ENCODE measurements around the gene DUSP2.

Gene DUSP2

DNA sequence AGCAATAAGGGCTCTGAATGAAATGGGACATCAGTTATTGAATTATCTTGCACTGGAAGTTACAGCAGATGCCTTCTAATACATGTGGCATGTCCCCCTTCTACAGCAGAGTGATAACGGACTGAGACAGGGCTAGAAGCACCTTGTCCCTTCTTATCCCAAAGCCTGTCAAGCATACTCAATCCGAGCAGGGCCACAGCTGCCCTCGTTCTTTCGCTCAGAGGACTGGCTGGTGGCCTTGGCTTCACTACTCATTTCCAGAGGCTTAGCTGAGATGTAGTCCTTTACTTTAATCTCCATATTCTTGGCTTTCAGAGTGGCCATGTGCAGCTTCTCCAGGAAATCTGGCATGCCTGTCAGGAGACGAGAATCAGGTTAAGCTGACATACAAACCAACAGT is 41.3 kb upstream of the DUSP2 start:
- H4K8ac ChIP-seq (ENCODE audit: low read length): no peak overlapping the region
- no peaks in the 10 kb centered on the region for H3K9me3 ChIP-seq (ENCODE audit: control insufficient read depth, low read length)
- 95% methylated on average over 4 of the region's 5 CpGs for WGBS
- no peak overlapping the region for H4K91ac ChIP-seq (ENCODE audit: low read length)
- H3K4me1 ChIP-seq (ENCODE audit: control insufficient read depth, insufficient read depth, low read depth, low read length): peaks cover 3% of the 10 kb centered on the region
- no peak overlapping the region for H2BK120ac ChIP-seq (ENCODE audit: low read depth, low read length)
- H3K27me3 ChIP-seq (ENCODE audit: control insufficient read depth in 1 of 2, insufficient read depth in 1 of 2, low read length in 2 of 2): no peaks in the 10 kb centered on the region
- H3K9ac ChIP-seq (ENCODE audit: low read length): no peak overlapping the region
- no peak overlapping the region for H3K23ac ChIP-seq (ENCODE audit: low read length in 2 of 2)
- no peak for DNase-seq
- H3K27ac ChIP-seq (ENCODE audit: low read length, poor library complexity, severe bottlenecking): no peak overlapping the region
- no peak overlapping the region for H2BK15ac ChIP-seq (ENCODE audit: low read depth, poor library complexity, severe bottlenecking)
- H3K18ac ChIP-seq (ENCODE audit: low read depth in 1 of 2, low read length in 2 of 2): no peak overlapping the region
- peaks cover 52 to 66% of the 10 kb centered on the region in 2 experiments for H3K36me3 ChIP-seq (ENCODE audit: control insufficient read depth in 1 of 2, insufficient read depth in 2 of 2, low read depth in 1 of 2, low read length in 2 of 2)
- no peak overlapping the region for H2BK12ac ChIP-seq (ENCODE audit: low read length in 2 of 2)
- no peak overlapping the region for H2AFZ ChIP-seq (ENCODE audit: low read depth, low read length)
- H2AK5ac ChIP-seq (ENCODE audit: low read length, severe bottlenecking): no peak overlapping the region
- H3K4ac ChIP-seq (ENCODE audit: low read depth in 1 of 2, low read length in 2 of 2): no peak overlapping the region
- H3K79me1 ChIP-seq (replicated peaks; ENCODE audit: low read length, poor library complexity, severe bottlenecking): peaks cover 19% of the 10 kb centered on the region
- H2BK5ac ChIP-seq (ENCODE audit: low read depth, low read length, poor library complexity, severe bottlenecking): no peak overlapping the region
- H3K4me3 ChIP-seq (ENCODE audit: insufficient read depth in 1 of 2, low read depth in 1 of 2, low read length in 2 of 2): no peak overlapping the region
- no peak overlapping the region for H3K14ac ChIP-seq (ENCODE audit: low read length in 2 of 2)
- H3K4me2 ChIP-seq (ENCODE audit: low read length, poor library complexity, severe bottlenecking): no peak overlapping the region

DNA sequence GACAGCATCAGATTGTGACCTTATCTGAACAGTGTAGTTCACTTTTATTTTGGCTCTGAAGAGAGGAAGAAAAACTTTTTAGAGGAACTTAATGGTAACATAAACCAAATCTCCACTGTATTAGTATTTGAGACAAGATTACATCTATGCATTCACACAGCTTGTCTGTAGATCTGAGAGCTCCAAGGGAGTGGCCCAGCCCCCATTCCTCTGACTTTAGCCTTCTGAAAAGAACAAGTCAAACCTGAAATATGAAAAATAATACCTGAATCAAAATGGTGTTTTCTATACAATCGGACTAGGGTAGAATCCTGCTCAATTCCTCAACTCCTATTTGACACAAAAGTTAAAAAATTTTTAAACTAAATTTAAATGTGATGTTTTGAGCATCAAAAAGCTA is 40.3 kb upstream of the DUSP2 start:
- H3K27ac ChIP-seq (ENCODE audit: low read length, poor library complexity, severe bottlenecking): no peak overlapping the region
- H4K8ac ChIP-seq (ENCODE audit: low read length): no peak overlapping the region
- no peak overlapping the region for H3K18ac ChIP-seq (ENCODE audit: low read depth in 1 of 2, low read length in 2 of 2)
- no peak overlapping the region for H2BK5ac ChIP-seq (ENCODE audit: low read depth, low read length, poor library complexity, severe bottlenecking)
- no peak overlapping the region for H3K23ac ChIP-seq (ENCODE audit: low read length in 2 of 2)
- H3K36me3 ChIP-seq (ENCODE audit: control insufficient read depth in 1 of 2, insufficient read depth in 2 of 2, low read depth in 1 of 2, low read length in 2 of 2): peaks cover 48 to 55% of the 10 kb centered on the region in 2 experiments
- no peak overlapping the region for H2BK15ac ChIP-seq (ENCODE audit: low read depth, poor library complexity, severe bottlenecking)
- peaks cover 3% of the 10 kb centered on the region for H3K4me1 ChIP-seq (ENCODE audit: control insufficient read depth, insufficient read depth, low read depth, low read length)
- H2AFZ ChIP-seq (ENCODE audit: low read depth, low read length): no peak overlapping the region
- H3K14ac ChIP-seq (ENCODE audit: low read length in 2 of 2): no peak overlapping the region
- H2AK5ac ChIP-seq (ENCODE audit: low read length, severe bottlenecking): no peak overlapping the region
- DNase-seq: no peak
- no peaks in the 10 kb centered on the region for H3K9me3 ChIP-seq (ENCODE audit: control insufficient read depth, low read length)
- H4K91ac ChIP-seq (ENCODE audit: low read length): no peak overlapping the region
- WGBS: no CpG with 5 or more reads among the region's 1 CpG
- no peak overlapping the region for H2BK120ac ChIP-seq (ENCODE audit: low read depth, low read length)
- no peak overlapping the region for H3K4me3 ChIP-seq (ENCODE audit: insufficient read depth in 1 of 2, low read depth in 1 of 2, low read length in 2 of 2)
- no peak overlapping the region for H3K9ac ChIP-seq (ENCODE audit: low read length)
- H3K27me3 ChIP-seq (ENCODE audit: control insufficient read depth in 1 of 2, insufficient read depth in 1 of 2, low read length in 2 of 2): no peaks in the 10 kb centered on the region
- H3K4ac ChIP-seq (ENCODE audit: low read depth in 1 of 2, low read length in 2 of 2): no peak overlapping the region
- no peak overlapping the region for H3K4me2 ChIP-seq (ENCODE audit: low read length, poor library complexity, severe bottlenecking)
- H3K79me1 ChIP-seq (replicated peaks; ENCODE audit: low read length, poor library complexity, severe bottlenecking): peaks cover 15% of the 10 kb centered on the region
- no peak overlapping the region for H2BK12ac ChIP-seq (ENCODE audit: low read length in 2 of 2)

DNA sequence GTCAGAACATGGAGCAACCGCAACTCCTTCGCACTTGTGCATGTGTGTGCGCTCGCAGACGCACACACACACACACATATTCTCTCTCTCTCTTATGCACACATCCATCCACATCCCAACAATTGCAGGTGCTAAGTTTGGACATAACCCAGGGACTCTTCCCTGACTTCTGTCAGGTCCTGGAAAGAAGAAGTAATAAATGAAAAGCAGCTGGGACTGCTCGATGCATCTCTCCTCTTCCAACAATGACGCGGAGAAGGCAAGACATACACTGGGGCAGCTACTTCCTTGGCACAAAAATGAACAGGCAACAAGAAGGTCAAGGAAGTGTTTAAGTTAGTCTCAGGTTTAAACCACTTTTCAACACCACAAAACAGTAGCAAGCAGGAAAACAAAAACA is 39.7 kb upstream of the DUSP2 start:
- Histone ChIP-seq H3K9ac (ENCODE audit: low read length) (no peak overlapping the region), H3K18ac (ENCODE audit: low read depth in 1 of 2, low read length in 2 of 2) (no peak overlapping the region), H3K4me1 (ENCODE audit: control insufficient read depth, insufficient read depth, low read depth, low read length) (peaks cover 3% of the 10 kb centered on the region), H3K23ac (ENCODE audit: low read length in 2 of 2) (no peak overlapping the region), H3K9me3 (ENCODE audit: control insufficient read depth, low read length) (no peaks in the 10 kb centered on the region), H3K14ac (ENCODE audit: low read length in 2 of 2) (no peak overlapping the region), H2AK5ac (ENCODE audit: low read length, severe bottlenecking) (no peak overlapping the region), H2AFZ (ENCODE audit: low read depth, low read length) (no peak overlapping the region), H3K27me3 (ENCODE audit: control insufficient read depth in 1 of 2, insufficient read depth in 1 of 2, low read length in 2 of 2) (no peaks in the 10 kb centered on the region), H4K8ac (ENCODE audit: low read length) (no peak overlapping the region), H3K79me1 (replicated peaks; ENCODE audit: low read length, poor library complexity, severe bottlenecking) (peaks cover 14% of the 10 kb centered on the region), H2BK15ac (ENCODE audit: low read depth, poor library complexity, severe bottlenecking) (no peak overlapping the region), H3K36me3 (ENCODE audit: control insufficient read depth in 1 of 2, insufficient read depth in 2 of 2, low read depth in 1 of 2, low read length in 2 of 2) (peaks cover 44 to 50% of the 10 kb centered on the region in 2 experiments), H2BK5ac (ENCODE audit: low read depth, low read length, poor library complexity, severe bottlenecking) (no peak overlapping the region), H2BK120ac (ENCODE audit: low read depth, low read length) (no peak overlapping the region), H4K91ac (ENCODE audit: low read length) (no peak overlapping the region), H3K4me2 (ENCODE audit: low read length, poor library complexity, severe bottlenecking) (no peak overlapping the region), H3K4me3 (ENCODE audit: insufficient read depth in 1 of 2, low read depth in 1 of 2, low read length in 2 of 2) (no peak overlapping the region), H3K27ac (ENCODE audit: low read length, poor library complexity, severe bottlenecking) (no peak overlapping the region), H3K4ac (ENCODE audit: low read depth in 1 of 2, low read length in 2 of 2) (no peak overlapping the region), H2BK12ac (ENCODE audit: low read length in 2 of 2) (no peak overlapping the region)
- no peak for DNase-seq
- WGBS: 94% methylated on average over 6 of the region's 8 CpGs

DNA sequence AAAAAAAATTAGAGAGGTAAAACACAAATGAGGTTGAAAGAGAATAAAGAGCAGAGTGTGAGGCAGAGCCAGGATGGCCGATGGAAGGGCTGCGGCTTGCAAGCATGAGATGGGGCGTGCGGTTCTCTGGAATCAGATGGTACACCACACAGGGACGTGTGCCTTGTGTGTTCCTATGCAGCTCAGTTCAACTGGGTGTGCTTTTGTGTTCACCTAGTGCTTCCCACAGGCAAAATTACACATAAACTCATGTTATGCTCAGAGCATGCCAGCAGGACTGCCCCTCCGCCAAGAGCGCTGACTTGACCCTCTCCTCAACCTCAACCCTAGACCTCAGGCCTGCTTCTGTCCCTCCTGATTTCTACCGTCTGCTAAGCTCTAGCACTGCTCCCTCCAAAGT is 38.9 kb upstream of the DUSP2 start:
- H2BK120ac ChIP-seq (ENCODE audit: low read depth, low read length): no peak overlapping the region
- no peak overlapping the region for H3K27ac ChIP-seq (ENCODE audit: low read length, poor library complexity, severe bottlenecking)
- WGBS: 96% methylated on average over 7 of the region's 8 CpGs
- no peak overlapping the region for H3K23ac ChIP-seq (ENCODE audit: low read length in 2 of 2)
- no peak overlapping the region for H3K4ac ChIP-seq (ENCODE audit: low read depth in 1 of 2, low read length in 2 of 2)
- H2BK5ac ChIP-seq (ENCODE audit: low read depth, low read length, poor library complexity, severe bottlenecking): no peak overlapping the region
- peaks cover 14% of the 10 kb centered on the region for H3K79me1 ChIP-seq (replicated peaks; ENCODE audit: low read length, poor library complexity, severe bottlenecking)
- DNase-seq: no peak
- H3K4me2 ChIP-seq (ENCODE audit: low read length, poor library complexity, severe bottlenecking): no peak overlapping the region
- H4K8ac ChIP-seq (ENCODE audit: low read length): no peak overlapping the region
- no peak overlapping the region for H2AFZ ChIP-seq (ENCODE audit: low read depth, low read length)
- H3K27me3 ChIP-seq (ENCODE audit: control insufficient read depth in 1 of 2, insufficient read depth in 1 of 2, low read length in 2 of 2): no peaks in the 10 kb centered on the region
- H4K91ac ChIP-seq (ENCODE audit: low read length): no peak overlapping the region
- no peak overlapping the region for H3K9ac ChIP-seq (ENCODE audit: low read length)
- H3K9me3 ChIP-seq (ENCODE audit: control insufficient read depth, low read length): no peaks in the 10 kb centered on the region
- H3K14ac ChIP-seq (ENCODE audit: low read length in 2 of 2): no peak overlapping the region
- H2BK12ac ChIP-seq (ENCODE audit: low read length in 2 of 2): peak overlapping the region in 1 of 2 experiments; percentile 31
- H2AK5ac ChIP-seq (ENCODE audit: low read length, severe bottlenecking): no peak overlapping the region
- no peak overlapping the region for H3K4me3 ChIP-seq (ENCODE audit: insufficient read depth in 1 of 2, low read depth in 1 of 2, low read length in 2 of 2)
- peaks cover 3% of the 10 kb centered on the region for H3K4me1 ChIP-seq (ENCODE audit: control insufficient read depth, insufficient read depth, low read depth, low read length)
- H2BK15ac ChIP-seq (ENCODE audit: low read depth, poor library complexity, severe bottlenecking): no peak overlapping the region
- peaks cover 42 to 44% of the 10 kb centered on the region in 2 experiments for H3K36me3 ChIP-seq (ENCODE audit: control insufficient read depth in 1 of 2, insufficient read depth in 2 of 2, low read depth in 1 of 2, low read length in 2 of 2)
- H3K18ac ChIP-seq (ENCODE audit: low read depth in 1 of 2, low read length in 2 of 2): peak overlapping the region in 1 of 2 experiments; percentile 24

Measured in mesenchymal stem cell (in vitro differentiated cells and primary cell).